Activated CD8-positive, alpha-beta memory T cell treated with anti-CD3 and anti-CD28 coated beads for 36 hours (primary cell): Measurements from ENCODE around the gene DCANP1. TPM values are rescaled to one million over a fixed set of nuclear protein-coding genes. Genes with fewer than 3 reads are reported as not detected.

Source experiments
- CTCF ChIA-PET: fragments of 350-600 bp; sonication (Branson Sonifier 250); formaldehyde crosslinking; loops from one replicate; lab custom pipeline; 2021; ENCODE audit warnings: antibody characterized with exemption; lab: Charles Lee
- POLR2A ChIA-PET: fragments of 350-600 bp; sonication (Branson Sonifier 250); formaldehyde crosslinking; loops from one replicate; lab custom pipeline; 2021; ENCODE audit warnings: antibody characterized with exemption; lab: Charles Lee
- total RNA-seq, 2 experiments: library from RNA; stranded (reverse); gene quantifications; one replicate each; pipeline ENCODE4 v1.2.3, GENCODE V29; 2021

Gene DCANP1
- total RNA-seq, 2 experiments from 2014 or later: not detected

DNA sequence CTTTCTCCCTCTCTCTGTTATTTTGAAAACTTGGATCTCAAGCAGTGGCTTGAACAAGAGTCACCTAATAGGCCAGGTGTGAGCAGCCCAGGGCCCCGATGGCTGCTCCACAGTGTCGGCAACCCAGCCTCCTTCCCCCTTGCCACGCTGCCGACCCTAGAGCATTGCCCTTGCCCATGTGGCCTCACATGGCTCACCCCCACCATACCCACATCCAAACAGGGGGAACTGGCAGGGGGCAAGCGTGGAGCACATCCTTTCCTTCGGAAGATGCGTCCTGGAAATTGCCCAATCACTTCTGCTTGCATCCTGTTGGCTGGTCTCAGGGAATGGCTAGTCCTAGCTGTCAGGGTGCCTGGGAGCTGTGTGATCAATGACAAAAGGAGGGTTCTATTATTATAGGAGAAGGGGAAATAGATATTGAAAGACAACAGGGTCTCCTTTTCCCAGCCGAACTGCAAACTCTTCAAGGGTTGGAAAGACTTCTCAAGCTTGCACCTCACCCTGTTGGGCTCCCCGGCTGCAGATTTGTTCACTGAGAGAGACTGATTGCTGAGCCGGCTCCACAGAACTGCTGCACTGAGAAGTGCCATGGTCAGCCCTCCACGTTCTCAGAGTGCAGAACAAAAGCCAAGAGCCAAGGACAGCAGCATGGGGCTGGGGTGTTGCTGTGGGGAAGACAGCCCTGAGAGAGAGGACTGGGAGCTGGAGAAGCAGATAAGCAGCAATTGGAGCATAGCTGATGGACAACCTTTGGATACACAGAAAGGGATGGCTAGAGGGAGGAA is 13.3 kb upstream of the DCANP1 start:
- POLR2A ChIA-PET: no interaction called here
- CTCF ChIA-PET: interaction anchor here (1.0 to 13.1 kb wide), 2 partner anchors 92 to 106 kb away, joined by 3 to 146 read pairs; no protein-coding TSS in a partner anchor

DNA sequence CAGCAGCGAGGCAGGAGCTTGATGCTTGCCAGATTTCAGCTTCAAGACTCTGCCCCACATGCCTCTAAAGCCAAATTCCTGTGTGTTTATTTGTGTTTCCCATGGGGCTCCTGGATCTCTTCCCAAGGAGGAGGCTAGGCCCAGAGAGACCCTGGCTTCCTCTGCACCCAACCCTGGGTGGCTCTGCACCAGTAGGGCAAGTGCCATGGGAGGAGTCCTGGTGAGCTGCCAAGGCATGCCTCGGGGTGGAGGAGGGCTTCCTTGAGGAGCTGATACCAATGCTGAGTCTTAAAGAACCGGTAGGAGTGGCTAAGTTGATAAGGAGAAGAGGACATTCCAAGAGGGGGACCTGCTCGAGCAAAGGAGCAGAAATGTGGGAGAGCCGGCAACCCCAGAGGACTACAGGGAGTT is 11.8 kb upstream of the DCANP1 start:
- POLR2A ChIA-PET: no interaction called here
- CTCF ChIA-PET: interaction anchor here (0.7 to 13.1 kb wide), 3 partner anchors 82 to 107 kb away, joined by 3 to 146 read pairs (median 10); no protein-coding TSS in a partner anchor

DNA sequence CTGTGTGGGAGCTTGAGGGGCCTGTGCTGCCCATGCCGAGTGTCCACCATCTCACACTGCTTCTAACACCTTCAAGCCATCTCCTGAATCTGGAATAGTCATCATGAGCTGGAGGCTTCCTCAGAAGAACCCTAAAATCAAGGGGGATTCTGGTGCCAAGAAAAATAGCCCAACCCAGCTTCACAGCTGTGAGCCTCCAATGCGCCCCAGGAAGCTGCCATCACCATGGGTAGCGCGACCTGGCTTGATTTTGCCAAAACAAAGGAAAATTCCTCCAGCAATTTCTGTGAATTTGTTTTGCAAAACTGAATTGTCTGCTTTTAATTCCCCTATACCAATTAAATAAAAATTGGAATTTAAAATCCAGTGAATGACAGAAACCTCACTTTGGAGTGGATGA is 11.2 kb upstream of the DCANP1 start:
- POLR2A ChIA-PET: no interaction called here
- CTCF ChIA-PET: interaction anchor here (0.7 to 13.1 kb wide), 5 partner anchors 10 to 108 kb away, joined by 3 to 146 read pairs (median 6); no protein-coding TSS in a partner anchor

DNA sequence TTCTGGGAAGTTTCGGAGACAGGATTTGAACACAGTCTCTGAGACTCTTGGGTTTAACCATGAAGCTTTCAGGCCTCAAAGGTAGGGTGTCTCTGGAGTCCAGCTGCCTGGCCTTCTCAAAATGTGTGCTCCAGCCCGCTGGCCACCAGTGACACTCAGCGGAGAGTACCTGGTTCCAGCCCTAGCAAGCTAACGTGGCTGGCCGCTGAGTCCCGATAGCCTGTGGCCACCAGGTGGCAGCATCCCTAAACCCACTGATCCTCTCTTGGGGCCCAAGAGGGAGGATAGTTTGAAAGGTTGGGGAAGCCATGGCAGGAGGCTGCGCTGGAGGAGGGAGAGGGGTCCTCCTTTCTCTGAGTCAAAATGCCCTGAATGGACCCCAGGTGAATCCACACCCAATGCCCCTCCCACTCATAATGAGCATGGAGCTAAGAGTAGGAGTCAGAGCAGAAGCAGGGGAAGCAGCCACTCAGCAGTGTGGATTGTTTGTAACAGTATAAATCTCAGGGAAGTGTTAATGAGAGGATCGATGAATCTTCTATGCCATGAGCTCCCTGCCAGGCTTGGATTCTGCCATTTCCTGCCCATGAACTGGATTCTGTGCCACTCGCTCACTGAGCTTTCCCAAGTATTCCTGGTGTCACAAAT is 10.4 kb upstream of the DCANP1 start:
- CTCF ChIA-PET: interaction anchor here (1.3 to 13.1 kb wide), 5 partner anchors 9 to 108 kb away, joined by 3 to 146 read pairs (median 6); no protein-coding TSS in a partner anchor
- POLR2A ChIA-PET: no interaction called here

DNA sequence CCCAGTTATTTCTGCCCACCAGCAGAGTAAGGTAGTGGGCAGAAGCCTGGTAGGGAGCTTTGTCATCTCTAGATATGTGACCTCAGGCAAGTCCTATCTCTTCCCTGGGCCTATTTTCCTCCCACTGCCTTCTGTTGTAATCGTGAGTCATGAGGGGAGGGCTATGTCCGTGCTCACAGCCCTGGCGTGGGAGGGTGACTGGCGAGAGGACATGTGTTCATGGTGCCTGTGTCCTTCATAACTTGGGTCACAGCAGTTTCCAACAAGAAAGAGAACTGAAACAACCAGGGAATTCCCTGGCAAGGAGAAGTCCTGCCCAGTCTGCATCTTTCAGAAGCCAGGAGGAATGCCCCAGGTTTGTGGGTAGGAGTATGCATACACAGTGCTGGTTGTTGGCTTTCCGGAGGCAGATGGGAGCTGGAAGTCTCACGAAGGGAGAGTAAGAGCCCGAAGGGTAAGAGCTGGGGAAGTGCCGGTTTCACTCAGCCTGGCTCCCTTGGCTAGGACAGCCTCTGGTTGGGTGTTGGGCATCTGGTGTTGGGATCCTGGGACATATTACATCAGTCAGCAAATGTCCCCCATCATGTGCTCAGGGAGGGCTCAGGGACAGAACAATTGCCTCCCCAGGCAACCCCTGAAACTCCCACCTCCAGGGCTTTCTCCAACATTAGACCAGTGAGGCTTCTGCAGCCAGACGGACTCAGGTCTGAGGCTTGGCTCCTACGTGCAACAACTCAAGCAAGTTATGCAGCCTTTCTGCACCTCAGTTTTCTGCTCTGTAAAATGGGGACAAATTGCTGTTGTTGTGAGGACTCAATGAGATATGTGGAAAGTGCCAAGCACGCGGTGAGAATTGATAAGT is 9.3 kb upstream of the DCANP1 start:
- POLR2A ChIA-PET: no interaction called here
- CTCF ChIA-PET: interaction anchor here (1.3 to 13.1 kb wide), 4 partner anchors 8 to 110 kb away, joined by 3 to 146 read pairs (median 8); no protein-coding TSS in a partner anchor

DNA sequence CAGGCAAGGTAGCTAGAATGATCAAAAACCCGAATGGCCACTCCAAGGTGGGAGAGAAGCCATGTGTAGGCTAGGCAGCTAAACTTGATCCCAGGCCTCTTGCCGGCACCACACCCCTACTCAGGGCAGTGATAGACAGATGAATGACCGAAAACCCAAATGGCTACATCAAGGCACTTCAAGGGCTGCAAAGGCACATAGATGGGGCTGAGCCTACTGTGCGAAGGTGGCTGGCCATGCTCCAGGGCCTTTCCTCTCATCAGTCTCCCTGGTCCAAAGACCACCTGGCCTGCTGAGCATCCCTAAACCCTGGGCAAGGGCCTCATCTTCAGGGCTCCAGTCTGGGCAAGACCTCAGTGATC is 8.7 kb upstream of the DCANP1 start:
- CTCF ChIA-PET: interaction anchor here (2.0 to 13.1 kb wide), 2 partner anchors 96 to 111 kb away, joined by 9 to 146 read pairs; no protein-coding TSS in a partner anchor
- POLR2A ChIA-PET: no interaction called here

DNA sequence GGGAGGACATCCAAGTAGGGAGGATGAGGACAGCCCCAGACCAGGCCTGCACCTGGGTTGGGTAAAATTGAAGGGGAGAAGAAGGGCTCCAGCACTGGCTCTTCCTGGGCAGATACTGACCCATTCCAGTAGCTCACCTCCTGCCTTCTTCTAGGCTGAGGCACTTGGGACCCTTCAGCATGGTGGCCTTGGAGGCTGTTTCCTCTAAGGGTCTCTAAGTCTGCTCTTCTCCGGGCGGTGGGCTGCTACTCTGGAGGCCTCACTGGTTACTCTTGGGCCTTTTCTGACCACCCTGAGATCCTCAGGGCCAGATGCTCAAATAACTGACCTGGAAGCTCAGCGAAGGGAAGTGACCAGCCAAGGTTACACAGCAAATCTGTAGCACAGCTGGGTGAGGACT is 7.8 kb upstream of the DCANP1 start:
- CTCF ChIA-PET: interaction anchor here (1.1 to 2.0 kb wide), 2 partner anchors 96 to 111 kb away, joined by 4 to 9 read pairs; no protein-coding TSS in a partner anchor
- POLR2A ChIA-PET: no interaction called here

DNA sequence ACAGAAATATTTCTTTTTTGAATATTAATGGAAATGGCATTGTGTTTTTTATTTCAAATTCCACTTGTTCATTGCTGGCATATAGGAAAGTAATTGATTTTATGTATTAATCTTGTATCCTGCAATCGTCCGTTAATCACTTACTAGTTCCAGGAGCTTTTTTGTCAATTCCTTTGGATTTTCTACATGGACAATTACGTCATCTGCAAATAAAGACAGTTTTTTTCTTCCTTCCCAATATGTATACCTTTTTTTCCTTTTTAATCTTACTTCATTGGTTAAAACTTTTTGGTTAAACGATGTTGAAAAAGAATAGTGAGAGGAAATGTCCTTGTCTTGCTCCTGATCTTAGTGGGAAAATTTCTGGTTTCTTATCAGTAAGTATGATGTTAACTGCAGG is 6.5 kb upstream of the DCANP1 start:
- CTCF ChIA-PET: no interaction called here

DNA sequence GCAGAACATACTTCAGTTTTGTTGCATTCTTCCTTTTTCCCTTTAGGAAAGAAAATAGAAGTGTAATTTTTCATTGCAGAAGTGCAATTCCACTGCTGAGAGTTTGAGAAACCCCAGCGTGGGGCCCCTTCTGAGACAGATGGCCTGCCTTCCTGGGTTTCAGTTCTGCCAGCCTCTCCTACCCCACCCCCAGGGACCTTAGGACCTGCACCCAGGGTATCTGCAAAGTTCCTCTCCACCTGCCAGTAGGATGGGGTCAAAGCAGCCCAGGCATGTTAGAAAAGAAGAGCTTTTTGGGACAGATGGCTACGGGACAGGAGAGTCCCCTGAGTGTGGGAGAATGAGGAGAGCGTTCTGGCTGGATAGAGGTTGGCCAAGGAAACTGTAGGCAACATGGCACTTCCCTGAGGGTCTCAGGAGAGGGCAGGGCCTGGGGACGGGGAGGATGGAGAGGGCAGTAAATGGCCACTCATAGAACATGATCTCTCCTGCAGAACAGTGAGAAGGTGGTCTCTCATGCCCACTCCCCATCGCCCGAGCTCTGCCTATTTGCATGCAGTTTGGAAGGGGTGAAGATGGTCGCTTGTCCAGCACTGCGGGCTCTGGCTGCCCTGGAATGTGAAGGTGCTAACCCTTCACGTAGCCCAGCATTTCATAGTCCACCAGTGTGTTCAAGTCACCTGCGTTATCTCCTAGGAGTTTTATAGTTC is 5.3 kb upstream of the DCANP1 start, which contains the start of gene TIFAB:
TIFAB (minus strand) TSS at position 31 of the 710 bp plus-strand sequence. CDS start 2,412 bp downstream, outside the sequence.
- ChIA-PET CTCF (no interaction called here), POLR2A (no interaction called here)

More for the DNA sequence above, 6.5 kb upstream of the DCANP1 start:
- POLR2A ChIA-PET: no interaction called here

DNA sequence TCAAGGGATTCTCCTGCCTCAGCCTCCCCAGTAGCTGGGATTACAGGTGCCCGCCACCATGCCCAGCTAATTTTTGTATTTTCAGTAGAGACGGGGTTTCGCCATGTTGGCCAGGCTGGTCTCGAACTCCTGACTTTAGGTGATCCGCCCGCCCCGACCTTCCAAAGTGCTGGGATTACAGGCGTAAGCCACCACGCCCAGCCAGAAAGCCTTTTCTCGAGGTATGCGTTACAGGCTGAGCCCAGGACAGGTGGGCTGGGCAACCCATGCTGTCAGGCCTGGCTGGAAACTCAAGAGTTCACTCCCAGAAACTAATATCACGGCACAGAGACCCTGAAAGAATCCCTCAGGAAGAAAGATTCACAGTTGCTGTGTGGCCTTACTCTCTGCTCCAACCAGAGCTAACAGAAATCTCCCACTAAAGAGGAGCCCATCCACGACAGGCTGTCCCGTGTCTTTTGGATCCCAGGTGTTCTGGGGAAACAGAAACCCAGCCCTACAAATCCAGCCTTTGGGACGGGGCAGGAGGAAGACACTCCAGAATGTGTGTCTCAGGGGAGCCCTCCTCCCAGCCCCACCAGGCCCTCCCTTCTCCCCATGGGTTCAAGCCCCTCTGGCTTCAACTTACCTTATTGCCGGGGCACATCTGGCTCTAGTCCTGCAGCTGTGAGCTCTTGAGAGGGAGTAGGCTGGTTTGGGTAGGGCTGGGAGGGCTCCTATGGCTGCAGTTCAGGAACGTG is 4.6 kb upstream of the DCANP1 start:
- CTCF ChIA-PET: no interaction called here
- POLR2A ChIA-PET: no interaction called here

DNA sequence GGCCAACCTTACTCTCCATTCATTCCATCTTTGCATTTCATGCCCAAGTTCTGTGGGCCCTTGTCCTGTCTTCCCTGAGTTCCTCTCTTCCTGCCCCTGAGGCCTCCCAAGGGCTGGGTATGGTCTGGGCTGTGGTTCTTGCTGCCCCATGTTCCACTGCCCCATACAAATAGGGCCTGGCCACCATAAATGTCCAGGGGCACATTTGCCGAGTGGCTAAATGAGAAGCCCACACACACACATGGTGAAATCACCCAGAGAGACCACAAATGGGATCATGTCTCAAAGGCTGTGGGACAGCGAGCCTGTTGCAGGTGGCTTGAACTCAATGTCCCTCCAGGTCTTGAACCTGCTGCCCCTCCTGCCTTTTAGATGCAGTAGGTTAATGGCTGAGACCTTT is 3.8 kb upstream of the DCANP1 start:
- ChIA-PET CTCF (no interaction called here), POLR2A (no interaction called here)

DNA sequence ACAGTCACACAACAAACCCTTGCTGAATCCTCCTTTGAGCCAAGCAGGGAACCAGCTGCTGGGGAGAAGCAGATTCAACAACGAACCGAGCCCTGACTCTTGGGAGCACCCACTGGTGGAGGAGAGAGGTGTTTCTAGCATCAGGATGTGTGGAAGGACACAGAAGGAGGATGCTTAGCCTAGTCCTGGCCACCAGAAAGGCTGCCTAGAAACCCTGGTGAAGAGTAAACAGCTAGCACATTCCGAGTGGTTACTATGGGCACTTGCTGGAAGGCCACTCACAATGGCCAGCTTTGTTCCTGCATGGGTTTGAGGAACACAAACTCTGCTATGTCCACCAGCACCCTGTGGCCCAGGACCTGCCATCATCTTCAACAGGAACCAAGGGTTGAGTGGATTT is 3.2 kb upstream of the DCANP1 start:
- CTCF ChIA-PET: interaction anchor here (1.8 kb wide), 1 partner anchor 15 kb away, joined by 7 read pairs; no protein-coding TSS in a partner anchor
- POLR2A ChIA-PET: no interaction called here

DNA sequence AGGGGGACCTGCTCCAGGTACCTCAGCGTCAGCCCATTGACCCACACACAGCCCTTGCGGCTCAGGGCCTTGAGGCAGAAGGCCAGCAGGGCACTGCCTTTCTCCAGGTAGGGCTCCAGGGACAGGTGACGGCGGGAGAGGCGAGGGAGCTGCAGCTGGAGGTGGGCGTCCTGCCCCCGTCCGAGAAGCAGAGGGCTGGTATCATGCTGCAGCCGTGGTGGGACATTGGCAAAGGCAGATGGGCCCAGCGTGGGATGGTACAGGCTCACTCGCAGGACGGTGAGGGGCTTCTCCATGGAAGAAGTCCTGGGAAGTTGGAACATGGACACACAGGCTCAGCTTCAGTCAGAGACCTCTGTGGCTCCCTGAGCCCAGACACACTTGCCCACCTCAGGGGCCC is 2.5 kb upstream of the DCANP1 start:
- CTCF ChIA-PET: interaction anchor here (1.8 kb wide), 1 partner anchor 16 kb away, joined by 7 read pairs; no protein-coding TSS in a partner anchor
- POLR2A ChIA-PET: no interaction called here

DNA sequence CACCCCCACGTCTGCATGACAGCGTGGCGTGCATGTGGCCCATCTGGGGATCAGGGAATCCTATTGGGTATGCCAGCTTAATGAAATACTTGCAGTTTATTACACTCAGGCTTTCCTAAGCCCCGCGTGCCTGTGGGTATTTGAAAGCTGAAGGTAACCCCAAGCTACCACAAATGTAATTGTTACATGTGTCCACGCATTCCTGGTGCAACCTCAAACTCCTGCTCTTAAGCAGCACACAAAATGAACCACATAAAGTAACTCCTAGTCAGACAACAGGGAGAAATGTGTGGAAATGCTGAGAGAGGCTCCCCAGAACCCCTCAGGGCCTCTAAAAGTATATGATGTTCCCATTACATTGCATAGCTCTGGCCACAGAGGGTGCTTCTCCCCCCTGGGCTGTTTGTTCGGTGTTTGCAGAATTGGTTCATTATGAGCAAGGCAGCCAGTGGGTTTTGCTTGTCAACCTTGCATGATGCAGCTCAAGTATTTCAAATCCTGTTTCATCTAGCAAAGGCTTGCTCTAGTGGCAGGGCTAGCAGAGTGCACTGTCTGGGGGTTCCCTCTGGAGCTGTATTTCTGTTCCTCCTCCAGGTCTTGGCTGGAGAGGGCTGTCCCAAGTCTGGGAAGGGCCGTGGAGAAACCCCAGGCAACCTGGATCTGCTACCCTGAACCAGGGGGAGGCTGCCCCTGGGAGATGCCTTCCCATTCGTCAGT is 1.8 kb upstream of the DCANP1 start:
- ChIA-PET CTCF (interaction anchor here (1.2 to 1.8 kb wide), 2 partner anchors 9 to 17 kb away, joined by 6 to 7 read pairs; no protein-coding TSS in a partner anchor), POLR2A (no interaction called here)

DNA sequence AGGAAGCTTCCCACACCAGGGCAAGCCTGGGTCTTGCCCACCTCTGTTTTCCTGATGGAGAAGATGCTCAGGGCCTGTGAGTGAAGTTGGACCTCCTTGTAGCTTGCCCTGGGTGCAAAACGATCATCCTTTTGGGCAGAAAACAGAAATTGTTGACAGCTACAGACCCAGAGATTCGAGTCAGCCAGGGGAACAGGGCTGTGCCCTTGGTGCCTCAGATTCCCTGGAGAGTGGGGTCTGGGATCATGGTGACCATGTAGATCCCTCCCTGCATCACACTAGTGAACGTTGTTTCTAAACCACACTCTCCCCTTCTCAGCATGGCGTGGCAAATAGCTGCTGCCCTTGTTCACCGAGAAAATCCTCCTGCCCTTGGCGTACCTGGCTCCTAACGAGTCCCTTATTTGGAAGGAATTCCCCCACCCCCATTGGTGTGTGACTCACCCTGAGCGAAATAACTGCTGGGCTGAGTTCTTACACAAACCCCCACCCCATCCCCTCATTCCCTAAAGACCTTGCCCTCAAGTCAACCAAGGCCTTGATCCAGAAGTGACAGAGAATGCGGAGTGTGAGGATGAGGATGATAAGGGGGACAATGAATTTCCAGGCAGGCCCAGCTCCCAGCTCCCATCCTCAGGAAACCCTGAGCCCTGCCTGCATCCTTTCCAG is 1.1 kb upstream of the DCANP1 start:
- ChIA-PET POLR2A (no interaction called here), CTCF (interaction anchor here (1.2 to 1.8 kb wide), 2 partner anchors 9 to 17 kb away, joined by 6 to 7 read pairs; no protein-coding TSS in a partner anchor)

DNA sequence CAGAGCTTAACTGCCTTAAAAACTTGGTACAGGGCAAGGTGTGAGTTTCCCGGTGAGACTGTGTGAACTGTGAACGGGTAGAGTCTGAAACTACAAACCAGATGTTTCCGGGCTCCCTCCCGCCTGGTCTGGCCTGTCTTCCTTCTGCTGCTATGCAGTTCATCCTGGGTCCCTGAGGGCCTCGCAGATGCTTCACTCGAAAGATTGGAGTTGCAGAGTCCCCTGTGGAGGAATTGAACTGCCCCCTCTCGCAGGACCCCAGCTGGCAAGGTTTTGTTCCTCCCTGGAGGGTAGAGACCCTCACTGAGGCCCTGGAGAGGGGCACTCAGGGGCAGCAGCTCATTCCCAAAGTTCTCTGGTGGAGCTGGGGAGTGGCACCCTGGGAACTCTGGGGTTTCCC is 533 bp downstream of the DCANP1 start:
- POLR2A ChIA-PET: no interaction called here

DNA sequence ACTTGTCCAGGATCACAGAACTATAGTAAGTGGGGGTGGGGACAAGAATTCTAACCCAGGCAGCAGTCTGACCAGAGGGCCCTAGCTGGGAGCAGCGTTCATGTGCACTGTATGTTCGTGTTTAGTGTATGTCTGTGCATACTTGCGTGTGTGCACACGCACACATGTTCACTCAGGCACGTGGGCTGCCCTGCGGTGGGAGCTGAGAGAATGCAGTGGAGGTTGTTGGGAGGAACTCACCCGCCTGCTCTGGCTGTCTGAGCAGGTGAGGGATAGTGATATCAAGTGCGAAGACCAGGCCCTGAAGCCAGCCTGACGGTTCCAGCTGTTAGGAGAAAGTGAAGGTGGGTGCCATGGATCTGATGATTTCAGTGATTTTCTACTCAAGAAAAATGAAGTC is 942 bp downstream of the DCANP1 start:
- POLR2A ChIA-PET: no interaction called here
- CTCF ChIA-PET: no interaction called here

More for the DNA sequence above, 533 bp downstream of the DCANP1 start:
- CTCF ChIA-PET: no interaction called here
